ENCODE measurements around the gene GNL1.

GRCh38 chr6:30554962-30555815 is 1.1 kb downstream of the GNL1 start:
- TF ChIP-seq CTCF (IDR thresholded peaks at IDR 0.05; ENCODE audit: borderline replicate concordance, extremely low read depth, low read length, poor library complexity, severe bottlenecking), result no peak
- no peak for TF ChIP-seq EZH2 (IDR thresholded peaks at IDR 0.05; ENCODE audit: borderline replicate concordance, low read depth, low read length, severe bottlenecking)

Measured in DND-41 (cell line).